HT-29 (cell line): ENCODE results near the gene L2HGDH. TPM values are rescaled to one million over a fixed set of nuclear protein-coding genes. Genes with fewer than 3 reads are reported as not detected.
"Not testable (repeated sequence)": the region's sequence is repeated elsewhere in the genome, so short reads cannot be mapped to it uniquely, and the experiment has no call there.

Experiments used
- DNase-seq: peaks from one replicate; pipeline ENCODE4 v3.0.0-alpha.2; 2015; ENCODE audit warnings: low spot score
- total RNA-seq: library from RNA; depleted of rRNA; stranded (reverse); fragments of >200 nt; shearing (Covaris generic); gene quantifications from 2 replicates; pipeline ENCODE4 v1.2.3, GENCODE V29; 2014; rRNA removed

L2HGDH gene
- 13.2 and 17.1 TPM in 2 replicates for total RNA-seq

DNA sequence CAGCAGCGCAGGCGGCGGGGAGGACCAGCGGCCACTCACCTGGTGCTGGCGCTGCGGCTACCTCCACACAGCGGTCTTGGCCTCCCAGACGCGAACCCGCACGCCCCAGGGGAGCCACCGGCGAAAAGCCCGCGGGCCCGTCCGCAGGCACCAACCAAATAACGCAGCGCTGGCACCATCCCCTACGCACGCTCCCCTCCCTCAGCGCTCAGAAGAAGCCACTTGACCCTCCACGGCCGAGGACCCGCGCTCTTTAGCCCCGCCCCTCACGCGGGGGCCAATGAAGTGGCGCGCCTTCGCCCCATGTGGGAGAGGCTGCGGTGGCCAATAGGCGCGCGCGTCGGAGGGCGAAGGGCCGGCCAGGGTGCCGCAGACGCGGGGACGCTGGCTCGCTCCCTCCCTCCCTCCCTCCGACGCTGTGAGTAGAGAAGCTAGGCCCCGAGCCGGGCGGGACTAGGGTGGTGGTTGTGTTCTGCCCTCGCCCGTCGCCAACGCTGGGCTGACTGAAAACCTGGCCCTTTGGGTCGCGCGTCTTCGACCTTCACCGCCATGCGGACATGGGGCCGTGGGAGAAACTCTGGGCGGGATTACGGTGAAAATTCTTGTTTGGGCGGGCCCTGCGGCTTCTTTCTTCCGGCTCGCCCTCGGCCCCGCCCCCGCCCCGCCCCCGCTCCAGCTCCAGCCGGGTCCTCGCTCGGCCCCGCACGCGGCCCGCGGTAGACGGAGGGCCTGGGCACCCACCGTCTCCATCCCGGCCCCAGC lies at the start of gene L2HGDH, which contains the start of gene DMAC2L:
TSS of gene L2HGDH (minus strand) at position 258 of the 762 bp plus-strand sequence. CDS start at position 179, 79 bp downstream.
TSS of gene DMAC2L (plus strand) at position 353 of the 762 bp plus-strand sequence. CDS start 9,164 bp downstream, outside the sequence.
- DNase-seq: peak; percentile 88

DNA sequence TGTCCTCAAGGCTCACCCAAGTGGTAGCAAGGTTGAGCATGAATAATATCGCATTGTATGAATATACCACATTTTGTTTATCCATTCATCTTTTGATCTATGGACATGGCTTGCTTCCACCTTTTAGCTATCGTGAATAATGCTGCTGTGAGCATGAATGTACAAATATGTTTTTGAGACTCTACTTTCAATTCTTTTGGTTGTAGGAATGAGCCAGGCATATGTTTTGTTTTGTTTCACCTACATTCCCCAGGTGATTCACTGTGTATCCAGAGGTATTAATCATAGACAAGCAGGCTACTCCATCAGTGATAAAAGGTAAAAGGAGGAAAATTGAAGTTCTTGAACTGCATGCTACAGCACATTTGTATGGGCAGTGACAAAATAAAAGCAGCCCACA lies 48.8 kb upstream of the L2HGDH start:
- DNase-seq: no peak

DNA sequence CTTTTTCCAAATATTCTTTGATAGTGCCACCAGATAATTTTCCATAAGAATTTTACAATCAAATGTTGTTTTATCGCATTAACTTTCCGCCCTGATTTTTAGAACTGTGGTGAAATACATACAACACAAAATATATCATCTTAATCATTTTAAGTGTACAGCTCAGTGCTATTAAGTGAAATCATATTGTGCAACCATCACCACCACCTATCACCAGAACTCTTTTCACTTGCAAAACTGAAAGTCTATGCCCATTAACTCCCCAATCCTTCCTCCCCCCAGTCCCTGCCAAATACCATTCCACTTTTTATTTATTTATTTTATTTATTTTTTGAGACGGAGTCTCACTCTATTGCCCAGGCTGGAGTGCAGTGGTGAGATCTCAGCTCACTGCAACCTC lies 48.1 kb upstream of the L2HGDH start:
- DNase-seq: no peak

DNA sequence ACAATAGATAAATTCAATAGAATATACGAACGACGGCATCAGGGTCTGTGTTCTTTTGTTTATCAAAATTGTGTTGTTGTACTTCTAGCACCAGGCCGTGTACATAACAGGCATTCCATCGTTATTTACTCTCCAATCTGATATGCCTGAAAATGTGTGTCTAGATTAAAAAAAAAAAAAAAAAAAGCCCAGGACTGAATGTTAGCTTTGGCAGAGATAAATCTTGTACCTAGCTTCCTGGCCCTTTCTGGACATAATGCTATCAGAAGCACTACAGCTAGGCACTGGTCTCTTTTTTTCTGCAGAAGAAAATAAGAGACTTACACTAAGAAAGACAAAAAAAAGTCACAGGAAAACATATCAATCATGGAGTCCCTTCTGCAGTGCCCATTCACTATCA lies 47.6 kb upstream of the L2HGDH start:
- no peak for DNase-seq

DNA sequence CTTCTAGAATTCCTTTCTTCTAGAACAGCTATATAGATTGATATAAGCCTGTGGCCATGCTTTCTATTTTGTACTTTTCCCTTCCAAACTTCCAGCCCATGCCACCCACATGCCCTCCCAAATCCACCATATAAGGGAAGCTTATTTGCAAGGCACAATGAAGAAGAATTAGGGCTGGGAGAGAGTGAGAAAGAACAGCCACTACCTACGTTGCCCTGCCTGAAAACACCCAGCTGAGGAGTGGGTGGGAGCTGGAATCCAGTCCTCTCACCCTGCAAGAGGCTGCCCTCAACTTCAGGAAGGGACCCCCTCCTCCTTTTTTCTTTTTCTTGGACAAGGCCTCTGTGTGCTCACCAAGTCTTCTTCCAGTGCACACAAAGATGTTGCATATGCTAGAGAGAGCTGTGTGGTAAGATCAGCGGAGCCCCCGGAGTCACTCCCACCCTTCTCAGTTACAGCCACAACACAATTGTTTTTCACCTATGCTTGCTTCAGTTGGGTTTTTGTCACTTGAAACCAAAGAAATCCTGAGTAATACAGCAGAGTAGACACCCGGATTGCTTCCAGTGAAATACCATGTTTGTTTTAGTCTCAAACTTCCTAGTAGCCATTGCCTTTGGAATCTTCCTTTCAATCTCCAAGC lies 45.8 kb upstream of the L2HGDH start:
- DNase-seq: no peak

DNA sequence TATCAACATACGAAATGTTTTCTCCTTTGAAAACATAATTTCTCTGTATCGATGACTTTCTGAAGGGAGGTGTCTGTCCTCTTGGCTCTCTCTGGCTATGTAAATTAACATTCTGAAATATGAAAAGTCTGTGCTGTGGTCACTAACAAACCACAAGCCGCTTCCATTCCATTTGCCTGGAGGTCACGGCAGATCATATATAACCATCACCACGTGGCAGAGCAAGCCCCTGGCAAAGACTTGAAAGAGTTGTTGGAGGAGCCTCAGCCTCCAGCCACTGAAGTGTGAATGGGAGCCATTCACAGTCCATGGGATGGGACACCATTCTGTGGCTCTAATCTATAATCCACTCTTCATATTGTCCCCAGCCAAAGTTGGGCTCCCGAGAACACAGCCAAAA lies 45.1 kb upstream of the L2HGDH start:
- no peak for DNase-seq

DNA sequence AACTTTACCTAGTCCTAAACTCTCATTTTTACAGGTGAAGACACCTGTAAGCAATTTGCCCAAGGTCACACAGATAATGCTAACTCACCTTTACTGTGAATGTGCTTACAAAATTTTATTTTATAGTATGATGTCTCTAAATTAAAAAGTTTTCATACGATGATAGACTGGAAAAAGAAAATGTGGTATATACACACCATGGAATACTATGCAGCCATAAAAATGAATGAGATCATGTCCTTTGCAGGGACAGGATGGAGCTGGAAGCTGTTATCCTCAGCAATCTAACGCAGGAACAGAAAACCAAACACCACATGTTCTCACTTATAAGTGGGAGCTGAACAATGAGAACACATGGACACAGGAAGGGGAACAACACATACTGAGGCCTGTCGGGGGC lies 44.3 kb upstream of the L2HGDH start:
- DNase-seq: not testable (repeated sequence)

DNA sequence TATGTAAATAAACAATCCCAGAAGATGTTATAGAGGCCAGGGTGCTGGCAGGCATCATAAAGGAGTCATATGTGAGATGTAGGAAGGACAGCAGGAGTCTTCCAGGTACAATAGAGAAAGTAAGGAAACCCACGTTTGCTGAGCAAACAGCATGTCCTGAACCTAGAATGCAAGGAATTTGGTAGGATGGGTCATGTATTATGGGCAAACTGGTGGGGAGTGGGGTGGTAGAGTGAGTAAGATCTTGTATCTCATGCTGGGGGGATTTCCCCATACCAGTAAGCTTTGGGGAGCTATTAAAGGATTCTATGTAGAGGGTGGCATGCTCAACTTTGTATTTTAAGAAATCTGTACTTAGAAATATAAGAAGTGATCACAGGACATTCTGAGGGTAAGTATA lies 43.7 kb upstream of the L2HGDH start:
- DNase-seq: no peak

DNA sequence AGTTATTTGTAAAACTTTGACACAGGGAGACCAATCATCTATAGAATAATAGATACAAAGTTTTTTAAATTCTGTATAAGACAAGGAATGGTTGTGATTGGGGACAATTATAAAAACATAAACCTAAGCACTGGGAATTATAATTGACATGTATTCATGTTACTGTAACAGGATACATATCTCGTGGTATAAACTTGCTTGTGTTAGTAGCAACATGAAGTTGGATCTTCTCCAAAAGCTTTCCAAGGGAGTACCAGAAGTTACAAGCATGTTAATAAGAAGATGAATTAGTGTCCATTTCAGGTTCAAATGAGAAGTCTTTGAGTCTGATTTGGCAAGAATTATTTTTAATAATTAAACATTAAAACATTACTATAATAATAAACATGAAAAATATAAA lies 42.5 kb upstream of the L2HGDH start:
- no peak for DNase-seq

DNA sequence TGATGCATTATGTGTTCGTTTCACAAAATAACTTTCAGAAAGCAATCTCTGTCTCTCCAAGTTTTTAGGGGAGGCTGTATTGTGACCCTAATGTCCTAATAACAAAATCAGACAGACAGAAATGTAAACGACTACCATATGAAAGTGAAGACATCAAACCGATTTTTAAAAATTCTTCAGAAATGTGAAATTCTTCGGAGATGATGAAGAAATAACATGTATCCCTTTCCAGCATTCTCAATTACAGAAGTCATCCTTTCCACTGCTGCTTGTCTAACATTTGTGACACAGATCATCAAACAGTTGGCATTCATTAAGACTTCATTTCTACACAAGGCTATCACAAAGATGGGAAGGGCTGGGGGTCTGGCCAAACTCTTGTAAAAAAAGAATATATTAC lies 41.1 kb upstream of the L2HGDH start:
- DNase-seq: no peak

DNA sequence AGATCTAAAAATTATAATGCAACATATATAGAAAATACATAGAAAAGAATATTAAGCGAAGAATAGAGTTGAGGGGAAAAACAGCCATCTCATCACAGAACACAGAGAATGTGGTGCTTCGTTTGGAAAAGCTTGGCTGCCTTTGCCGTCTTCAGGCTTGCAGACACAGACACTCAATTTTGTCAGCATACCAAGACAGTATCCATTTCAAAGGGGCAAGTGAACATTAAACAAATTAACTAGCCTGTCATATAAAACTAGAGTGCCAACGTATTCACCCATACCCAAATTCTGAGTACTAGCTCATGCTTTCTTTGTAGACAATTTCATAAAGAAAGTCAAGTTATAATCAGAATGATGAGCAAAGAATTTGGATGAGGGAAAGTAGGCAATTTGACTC lies 40.6 kb upstream of the L2HGDH start:
- DNase-seq: no peak

DNA sequence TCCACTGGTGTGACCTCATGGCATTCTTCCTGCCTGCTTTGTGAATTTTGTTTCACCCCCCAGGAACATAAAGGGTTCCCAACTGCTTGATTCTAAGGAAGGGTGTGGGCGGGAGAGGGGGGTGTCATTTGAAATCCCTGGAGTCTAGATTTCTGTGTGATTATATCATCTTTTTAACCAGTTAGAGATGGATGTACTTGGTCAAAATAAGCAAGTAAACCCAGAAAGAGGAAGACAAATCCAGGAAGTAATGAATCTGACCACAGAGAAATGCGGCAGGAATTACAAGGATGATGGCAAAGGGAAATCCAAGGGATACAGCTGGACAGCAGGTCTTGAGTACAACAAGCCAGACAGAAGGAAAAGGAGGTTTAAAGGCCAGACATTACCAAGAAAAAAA lies 38.9 kb upstream of the L2HGDH start:
- no peak for DNase-seq

DNA sequence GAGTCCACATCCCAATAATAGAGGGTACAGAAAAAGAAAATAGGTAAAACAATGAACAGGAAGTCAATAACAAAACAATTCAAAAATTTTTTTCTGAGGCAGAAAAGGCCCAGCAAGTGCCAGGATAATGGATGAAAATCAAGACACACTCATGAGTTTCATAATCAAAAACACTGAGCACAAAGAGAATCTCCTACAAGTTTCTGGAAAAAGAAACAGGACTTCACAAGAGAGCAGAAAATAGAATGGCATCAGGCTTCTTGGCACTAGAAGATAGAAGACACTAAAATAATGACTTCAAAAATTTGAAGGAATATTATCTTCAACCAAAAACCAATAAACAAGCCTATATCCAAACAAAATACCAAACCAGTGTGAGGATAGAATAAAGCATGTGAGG lies 36.9 kb upstream of the L2HGDH start:
- DNase-seq: no peak

DNA sequence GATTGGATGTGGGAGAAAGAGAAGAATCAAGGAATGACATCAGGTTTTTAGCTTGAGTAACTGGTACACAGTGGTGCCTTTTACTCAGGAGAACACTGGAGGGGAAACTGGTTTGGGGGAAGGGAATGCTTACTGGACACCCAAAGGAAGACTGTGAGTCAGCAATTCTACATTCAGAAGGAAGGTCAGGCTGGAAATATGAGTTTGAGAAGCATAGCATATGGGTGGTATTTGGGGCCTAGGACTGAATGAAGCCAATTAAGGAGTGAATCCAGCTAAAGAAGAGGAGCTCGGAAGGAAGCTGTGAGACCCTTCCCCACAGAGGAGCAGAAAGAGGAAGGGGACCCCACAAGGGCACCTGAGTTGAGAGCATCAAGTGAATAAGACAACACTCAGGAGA lies 35.5 kb upstream of the L2HGDH start:
- peak; percentile 30 for DNase-seq

DNA sequence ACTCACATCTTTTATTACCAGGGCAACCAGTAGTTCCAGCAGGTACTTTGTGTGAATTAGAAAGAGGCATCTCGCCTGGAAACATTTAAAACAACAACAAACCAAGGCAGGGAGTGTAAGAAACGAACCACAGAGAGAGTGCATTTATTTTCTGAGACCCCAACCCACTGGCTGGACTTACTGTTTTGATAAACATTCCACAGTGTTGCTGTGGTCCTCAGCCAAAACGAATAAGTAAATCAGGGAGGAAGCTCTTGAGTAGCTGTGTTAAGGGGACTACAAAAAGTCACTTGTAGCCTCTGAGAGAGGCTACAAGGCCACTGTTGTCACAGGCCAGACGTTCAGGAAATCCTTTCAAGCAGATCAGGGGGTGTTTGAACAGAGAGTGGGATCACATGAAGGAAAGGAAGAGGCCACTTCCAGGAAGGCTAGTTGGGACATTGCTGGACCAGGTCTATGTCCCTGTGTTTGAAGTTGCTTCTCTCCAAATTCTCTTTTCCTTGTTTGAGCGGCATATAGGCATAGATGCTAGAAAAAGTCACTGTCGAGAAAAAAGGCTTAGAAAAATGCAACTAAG lies 33.9 kb upstream of the L2HGDH start:
- no peak for DNase-seq

DNA sequence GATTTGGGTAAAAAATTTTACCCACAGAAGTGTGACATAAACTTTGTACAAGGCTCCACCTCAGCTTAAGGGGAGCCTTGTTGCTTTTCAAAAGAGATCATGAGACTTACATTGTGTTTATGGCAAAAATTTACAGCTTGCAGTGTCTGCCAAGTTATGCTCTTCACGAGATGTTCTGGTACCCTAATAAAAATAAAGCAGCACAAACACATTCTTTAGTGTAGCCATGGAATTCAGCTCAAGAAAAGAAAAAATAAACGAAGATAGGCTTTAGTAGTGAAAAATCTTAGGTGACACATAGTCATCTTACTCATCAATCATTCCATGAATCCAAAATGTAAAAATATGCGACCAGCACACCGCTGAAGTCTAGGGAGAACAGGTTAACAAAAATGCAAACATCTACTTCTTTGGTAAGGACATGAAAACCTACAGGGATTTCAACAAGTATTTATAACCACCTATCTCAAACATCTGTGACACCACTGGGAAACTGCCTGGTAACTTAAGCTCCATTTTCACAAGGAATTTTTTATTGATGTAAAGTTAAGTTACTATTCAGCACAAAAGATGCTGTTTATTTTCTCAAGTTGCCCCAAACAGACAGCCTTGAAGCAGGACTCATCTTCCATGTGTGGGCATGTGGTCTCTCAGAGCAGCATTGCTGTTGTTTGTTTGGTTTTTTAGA lies 33.0 kb upstream of the L2HGDH start:
- no peak for DNase-seq

DNA sequence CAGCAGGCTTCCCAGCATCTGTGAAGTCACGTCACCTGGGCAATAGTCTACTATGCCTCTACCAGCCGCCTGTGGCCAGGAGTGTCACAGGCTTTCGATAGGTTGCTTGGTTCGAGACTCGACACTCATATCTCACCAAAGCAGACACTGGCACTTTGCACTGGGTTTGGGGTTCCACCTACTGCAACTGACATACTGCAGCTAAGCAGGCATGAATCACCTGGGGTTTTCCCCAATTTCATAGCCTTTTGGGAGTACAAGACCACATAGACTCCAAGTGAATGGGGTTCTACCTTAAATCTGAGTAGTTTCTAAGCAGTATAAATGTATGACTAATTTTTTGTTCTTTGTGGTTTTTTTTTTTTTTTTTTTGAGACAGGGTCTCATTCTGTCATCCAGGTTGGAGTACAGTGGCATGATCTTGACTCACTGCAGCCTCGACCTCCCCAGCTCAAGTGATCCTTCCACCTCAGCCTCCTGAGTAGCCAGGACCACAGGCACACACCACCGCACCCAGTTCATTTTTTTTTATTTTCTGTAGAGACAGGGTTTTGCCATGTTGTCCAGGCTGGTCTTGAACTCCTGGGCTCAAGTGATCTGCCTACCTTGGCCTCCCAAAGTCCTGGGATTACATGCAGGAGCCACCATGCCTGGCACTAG lies 32.2 kb upstream of the L2HGDH start:
- no peak for DNase-seq

DNA sequence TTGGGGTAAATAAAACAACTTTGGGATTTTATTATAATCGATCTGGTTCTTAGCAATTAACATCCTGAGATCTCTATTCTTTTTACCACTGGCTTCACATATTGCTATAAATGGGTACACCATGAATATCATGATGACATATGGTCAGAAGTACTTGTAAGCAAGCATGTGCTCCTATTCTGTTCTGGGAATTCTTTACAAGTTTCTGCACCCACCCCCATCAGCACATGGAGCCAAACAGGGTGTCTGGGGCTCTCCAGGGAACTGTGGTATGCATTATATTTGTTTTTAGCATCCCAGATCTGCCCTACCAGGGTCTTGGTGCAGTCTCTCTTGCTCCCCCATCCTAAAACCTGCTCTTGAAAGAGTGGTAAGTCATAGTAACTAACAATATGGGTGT lies 31.4 kb upstream of the L2HGDH start:
- DNase-seq: no peak

DNA sequence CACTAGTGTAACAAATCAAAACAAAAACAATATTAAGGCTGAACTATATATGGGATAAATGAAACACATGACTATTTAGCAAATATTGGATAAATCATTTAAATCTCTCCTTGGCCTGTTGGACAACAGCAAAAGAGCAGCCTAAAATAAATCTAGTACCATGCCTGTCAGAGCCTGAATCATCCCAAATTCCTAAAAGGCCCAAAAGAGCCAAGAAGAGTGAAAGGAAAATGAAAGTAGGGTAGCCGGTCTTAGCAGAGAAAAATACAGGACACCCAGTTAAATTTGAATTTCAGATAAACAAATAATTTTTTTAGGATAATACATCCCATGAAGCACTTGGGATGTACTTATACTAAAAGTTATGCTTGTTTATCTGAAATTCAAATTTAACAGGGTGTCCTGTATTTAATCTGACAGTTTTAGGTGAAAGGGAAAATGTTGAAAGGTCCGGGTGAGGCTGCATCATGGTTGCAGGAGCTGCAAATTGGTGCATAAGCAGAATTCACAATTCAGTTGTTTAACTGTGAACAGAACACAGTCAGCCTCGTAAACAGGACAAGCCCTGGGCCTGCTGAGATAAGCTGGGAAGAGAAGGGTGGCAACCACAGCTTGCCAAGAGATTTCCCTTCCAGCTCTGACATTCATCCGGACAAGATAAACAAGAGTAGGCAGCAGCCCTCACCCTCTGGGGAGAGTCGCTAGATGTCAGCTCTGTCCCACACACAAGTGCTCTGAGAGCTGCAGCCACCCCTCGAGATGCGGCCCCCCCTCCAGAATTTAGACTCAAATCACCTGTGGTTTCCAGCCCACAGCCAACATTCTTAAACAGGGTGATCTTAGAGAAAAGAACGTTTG lies 30.4 kb upstream of the L2HGDH start:
- peak; percentile 49 for DNase-seq

DNA sequence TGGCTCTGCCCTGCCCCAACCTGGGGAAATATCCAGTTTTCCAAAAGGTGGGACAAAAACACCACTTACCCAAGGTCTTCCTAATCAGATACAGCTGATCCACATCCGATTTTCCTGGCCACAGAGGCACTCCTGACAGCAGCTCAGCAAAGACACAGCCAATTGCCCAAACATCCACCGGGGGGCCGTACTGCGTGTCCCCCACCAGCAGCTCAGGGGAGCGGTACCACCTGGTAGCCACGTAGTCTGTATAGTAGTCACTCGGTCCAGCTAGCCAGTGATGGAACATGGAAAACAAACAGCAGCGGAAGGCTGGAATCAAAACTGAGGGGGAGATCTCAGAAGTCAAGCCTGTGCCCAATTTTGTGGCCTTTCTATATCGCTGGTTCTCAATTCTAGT lies 28.9 kb upstream of the L2HGDH start:
- DNase-seq: no peak

DNA sequence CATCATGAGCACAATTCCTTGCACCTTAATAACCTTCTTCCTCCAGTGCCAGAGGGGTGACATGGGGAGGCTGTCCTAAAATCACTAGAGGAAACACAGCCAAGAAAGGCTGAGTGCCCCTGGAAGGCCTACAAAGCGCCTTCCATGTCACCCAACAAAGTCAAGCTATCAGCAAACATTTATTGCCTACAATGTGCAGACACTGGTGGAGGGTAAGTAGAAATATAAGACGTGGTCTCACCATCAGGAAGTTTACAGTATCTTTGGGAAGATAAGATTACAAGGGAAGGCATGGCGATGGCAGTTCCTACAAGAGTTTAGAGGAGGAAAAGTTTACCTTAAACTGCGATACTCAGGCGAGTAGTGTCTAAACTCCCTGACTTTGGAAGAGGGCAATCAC lies 28.0 kb upstream of the L2HGDH start:
- no peak for DNase-seq
